Measurements from ENCODE around the gene ASNSD1.
A peak's percentile ranks its signal among the peaks of the same experiment; 100 is the strongest.

The ASNSD1 gene

DNA sequence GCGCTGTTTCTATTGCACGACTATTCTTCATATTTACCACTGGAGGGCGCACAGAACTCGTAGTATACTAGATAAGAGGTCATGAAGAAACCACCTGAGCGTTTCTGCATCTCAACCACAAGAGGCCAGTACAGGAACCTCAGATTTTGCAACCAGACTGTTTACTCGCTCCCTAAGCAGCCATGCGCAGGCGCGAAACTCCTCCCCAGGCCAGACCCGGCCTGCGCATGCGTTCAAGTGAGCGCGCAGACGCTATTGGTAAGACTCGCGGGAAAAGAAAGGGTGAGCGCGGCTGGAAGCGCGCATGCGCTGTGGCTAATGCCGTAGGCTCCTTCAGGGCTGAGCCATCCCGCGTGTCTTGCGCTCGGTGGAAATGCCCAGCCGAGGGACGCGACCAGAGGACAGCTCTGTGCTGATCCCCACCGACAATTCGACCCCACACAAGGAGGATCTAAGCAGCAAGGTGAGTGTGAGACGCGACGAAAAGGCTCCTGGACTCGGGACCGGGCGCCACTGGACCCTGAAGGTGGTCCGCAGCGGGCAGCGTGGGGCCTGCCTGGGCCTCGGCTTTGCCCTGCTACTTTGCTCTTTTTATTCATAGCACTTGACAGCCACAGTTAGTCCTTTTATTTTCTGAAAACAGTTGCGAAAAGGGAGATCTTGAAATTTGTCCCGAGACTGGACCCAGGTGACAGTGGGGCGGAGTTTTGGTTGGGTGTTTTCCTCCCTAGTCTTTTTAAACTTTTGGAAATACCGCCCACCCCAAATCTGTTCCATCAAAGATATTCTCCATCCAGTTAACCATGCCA lies at the start of gene ASNSD1:
Gene ASNSD1, plus strand, starts transcription at position 312 of the 809 bp plus-strand sequence. CDS start 4,674 bp downstream, outside the sequence.
- DNase-seq: peak; percentile 86 to 97 (median 94)
- intact Hi-C loops (cut with DNase I): loop anchor here (2.0 to 5.0 kb wide), 3 partner anchors 37 to 121 kb away; partner anchors contain the start of genes ORMDL1, OSGEPL1 and PMS1

DNA sequence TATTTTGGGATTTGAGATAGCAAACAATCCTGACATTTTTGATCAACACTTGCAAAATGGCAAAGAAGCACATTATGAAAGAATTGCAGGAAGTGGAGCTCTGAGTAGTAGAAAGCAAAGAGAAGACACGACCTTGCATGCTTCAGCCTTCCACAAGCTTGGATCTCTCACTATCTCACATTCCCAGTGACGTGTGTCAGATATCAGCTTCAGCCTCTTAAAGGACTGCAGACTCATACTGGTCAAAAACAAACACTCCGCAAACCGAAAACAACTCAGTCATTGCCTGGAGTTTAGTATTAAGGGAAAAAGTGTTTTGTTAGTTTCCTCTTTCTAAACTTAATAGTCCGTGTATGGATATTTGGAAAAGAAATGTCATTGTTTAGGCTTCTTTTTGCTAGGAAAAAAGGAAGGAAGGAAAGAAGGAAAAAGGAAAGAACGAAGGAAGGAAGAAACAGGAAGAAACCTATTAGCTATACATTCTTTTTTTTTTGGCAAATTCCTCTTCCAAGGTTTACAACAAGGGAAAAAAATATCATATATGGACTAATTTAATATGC lies 48.1 kb upstream of the ASNSD1 start:
- intact Hi-C loops (cut with DNase I): no loop called here
- DNase-seq: no peak

DNA sequence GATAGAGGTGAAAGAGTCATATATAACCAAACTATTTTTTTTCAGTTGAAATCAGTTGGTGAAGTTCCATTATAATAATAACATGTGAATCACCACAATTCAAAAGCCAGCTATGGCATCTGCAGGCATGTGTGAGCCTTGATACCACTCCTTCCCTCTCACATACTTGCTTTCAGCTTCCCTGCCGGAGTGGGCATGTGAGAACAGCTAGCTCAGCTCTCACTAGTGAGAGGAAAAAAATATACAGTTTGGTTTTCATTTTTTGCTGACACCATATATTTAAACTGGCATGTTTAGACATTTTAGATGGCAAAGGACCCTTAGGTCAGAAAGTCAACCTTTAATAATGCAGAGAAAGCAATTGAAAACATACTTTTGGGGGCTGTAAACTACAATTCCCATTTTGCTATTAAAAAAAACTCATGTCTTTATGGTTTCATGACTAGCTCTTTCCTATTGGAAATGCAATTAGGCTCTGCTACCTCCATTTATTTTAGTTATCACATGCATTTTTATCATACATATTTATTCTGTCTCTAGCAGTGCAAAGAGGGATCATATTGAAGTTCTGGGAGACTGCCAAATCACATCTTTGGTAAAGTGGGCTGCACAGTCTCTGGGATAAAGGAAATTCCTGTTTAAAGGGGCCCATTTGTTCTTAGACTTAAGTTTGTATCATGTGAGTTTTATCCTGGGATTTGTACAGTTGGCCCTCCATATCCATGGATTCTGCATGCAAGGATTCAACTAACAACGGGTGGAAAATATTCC lies 47.4 kb upstream of the ASNSD1 start:
- intact Hi-C loops (cut with DNase I): no loop called here
- DNase-seq: no peak

DNA sequence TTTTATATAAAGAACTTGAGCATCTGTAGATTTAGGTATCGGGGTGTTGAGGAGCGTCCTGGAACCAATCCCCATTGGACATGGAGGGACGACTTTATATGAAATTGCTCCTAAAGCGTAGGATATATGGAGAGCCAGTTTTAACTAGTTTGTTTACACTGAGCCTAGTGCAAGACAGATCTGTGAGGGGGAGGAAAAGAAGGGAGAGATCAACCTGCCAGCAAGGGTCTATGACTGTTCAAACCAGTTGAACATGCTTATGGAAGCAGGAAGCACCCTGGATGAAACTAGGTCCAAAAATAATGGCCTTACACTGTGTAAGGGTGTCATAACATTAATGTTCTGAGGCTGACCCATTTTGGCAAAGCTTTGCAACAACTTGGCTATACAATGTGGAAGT lies 46.7 kb upstream of the ASNSD1 start:
- intact Hi-C loops (cut with DNase I): no loop called here
- DNase-seq: no peak

DNA sequence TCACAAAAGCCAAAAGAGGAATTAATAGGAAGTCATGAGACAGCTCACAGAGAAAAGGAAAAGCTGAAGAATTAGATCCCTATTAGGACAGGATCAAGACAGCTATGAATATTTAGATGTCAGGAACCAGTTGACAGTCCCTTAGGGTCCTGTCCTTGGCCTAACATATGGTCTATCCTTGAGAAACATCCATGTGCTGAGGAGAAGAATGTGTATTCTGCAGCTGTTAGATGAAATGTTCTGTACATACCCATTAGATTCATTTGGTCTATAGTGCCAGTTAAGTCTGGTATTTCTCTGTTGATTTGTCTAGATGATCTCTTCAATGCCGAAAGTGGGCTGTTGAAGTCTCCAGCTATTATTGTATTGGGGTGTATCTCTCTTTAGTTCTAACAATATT lies 43.1 kb upstream of the ASNSD1 start:
- DNase-seq: no peak
- intact Hi-C loops (cut with DNase I): no loop called here

DNA sequence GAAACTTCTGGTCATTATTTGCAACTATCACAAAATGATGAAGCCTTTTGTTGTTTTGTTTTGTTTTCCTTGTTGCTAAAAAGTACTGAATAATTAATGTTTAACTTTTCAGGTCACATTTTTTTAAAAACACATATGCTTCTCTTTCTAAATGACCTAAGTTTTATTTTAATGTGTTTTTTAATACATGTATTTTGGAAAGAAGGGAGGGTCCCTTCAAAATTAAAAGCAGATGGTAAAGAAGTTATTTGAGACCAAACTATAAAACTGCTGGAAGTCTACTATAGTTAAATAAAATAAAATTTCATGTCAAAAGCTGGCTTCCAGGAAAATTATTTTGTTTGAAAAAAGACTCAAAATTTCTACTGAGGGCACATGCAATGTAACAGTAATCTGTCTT lies 39.5 kb upstream of the ASNSD1 start:
- intact Hi-C loops (cut with DNase I): no loop called here
- DNase-seq: no peak

- intact Hi-C loops (cut with DNase I): no loop called here
- no peak for DNase-seq
Measured at GRCh38 chr2:189623049-189623448, 38.2 kb upstream of the ASNSD1 start.

GRCh38 chr2:189624648-189625355 lies 36.5 kb upstream of the ASNSD1 start:
- no peak for DNase-seq
- intact Hi-C loops (cut with DNase I): no loop called here

DNA sequence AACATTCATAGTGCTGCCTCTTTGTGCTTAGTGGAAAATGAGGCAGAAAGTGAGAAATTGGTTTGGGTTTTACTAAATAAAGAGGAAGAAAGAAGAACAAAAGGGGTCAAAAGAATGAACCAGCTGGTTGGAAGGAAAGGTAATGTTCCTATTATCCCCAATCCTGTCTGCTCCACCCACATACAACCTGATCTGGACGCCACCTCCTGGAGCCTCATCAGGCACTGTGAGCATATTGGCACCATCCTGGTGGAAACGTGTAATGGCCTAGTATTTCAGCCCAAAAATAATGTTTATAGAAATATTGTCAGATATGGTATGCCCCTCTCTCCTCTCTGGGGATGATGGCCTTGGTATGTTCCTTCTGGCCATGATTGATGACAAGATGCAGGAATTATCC lies 35.6 kb upstream of the ASNSD1 start:
- no peak for DNase-seq
- intact Hi-C loops (cut with DNase I): no loop called here

DNA sequence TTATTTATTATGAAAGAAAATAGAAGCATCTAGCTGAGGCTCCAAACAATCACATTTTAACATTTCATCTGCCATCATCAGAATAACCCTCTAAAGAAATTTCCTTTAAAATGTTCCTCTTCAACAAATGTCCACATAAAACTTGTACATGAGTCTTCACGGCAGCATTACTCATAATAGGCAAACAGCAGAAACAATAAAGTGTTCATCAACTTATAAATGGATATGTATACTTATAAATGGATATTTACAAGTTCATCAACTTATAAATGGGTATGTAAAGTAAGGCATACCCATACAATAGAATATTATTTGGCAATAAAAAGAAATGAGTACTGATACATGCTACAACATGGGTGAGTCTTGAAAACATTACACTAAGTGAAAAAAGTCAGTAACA lies 33.5 kb upstream of the ASNSD1 start:
- no peak for DNase-seq
- intact Hi-C loops (cut with DNase I): no loop called here

DNA sequence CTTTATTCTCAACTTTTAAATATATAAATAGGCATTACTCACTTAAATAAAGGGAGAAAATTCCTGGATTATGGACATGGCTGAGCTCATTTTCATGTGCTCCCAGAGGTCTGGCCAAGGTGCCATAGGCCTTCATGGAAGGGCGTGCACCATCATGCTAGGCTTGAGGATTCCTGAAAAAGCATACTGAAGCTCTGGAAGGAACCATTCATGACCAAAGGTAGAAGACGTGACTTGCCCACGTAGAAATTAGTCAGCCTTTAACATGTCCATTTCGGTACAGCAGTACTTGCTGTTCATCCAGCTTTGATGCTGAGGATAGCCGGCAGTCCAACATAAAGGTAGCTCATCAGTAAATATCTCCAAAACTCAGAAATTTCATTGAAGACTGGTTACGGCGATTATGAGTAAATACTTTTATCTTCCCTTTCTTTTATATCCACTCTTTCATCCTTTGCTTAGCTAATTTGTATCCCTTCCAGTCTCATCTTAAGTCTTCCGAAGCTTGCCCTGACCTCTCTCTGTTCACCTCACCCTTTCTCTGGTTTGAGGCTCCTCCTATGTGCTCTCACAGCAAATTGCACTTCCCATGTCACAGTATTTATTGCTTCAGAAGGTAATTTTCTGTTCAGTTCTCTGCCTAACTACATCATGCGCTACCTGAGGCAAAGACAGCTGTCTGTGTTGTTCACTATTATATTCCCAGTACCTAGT lies 32.3 kb upstream of the ASNSD1 start:
- no peak for DNase-seq
- intact Hi-C loops (cut with DNase I): no loop called here

DNA sequence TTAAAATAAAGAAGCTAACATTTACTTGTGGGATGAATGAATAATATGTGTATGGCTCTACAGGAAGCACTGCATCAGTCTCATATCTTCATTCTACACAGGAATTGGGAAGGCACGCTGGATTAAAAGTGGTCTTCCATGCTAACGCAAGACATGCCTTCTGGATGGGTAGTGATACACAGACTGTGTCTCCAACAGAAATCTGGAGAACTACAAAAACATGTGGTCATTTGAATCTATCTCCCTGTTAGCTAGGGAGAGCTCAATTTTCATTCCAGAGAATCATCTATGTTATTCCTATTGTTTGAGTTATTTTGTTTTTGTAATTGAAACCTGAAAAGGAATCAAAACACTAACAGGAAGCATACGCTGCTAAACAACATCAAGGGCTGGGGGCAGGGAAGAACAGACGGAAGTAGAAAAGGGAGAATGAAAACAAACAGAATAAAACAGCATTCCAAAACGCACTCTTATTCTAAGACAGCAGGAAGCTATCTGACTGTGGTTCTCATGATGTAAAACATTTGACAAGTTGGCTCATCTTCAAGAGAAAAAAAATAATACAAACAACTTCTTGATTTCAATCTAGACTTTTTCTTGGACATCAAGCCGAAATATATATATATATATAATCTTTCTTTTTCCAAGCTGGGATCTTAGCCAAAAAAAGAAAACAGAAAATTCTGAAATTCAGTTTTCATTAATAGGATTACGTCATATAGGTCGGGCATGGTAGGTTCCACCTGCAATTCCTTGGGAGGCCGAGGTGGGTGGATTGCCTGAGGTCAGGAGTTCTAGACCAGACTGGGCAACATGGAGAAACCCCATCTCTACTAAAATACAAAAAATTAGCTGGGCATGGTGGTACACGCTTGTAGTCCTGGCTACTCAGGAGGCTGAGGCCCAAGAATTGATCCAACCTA lies 31.5 kb upstream of the ASNSD1 start:
- intact Hi-C loops (cut with DNase I): no loop called here
- DNase-seq: no peak

GRCh38 chr2:189631849-189632248 lies 29.4 kb upstream of the ASNSD1 start:
- intact Hi-C loops (cut with DNase I): no loop called here
- no peak for DNase-seq

- intact Hi-C loops (cut with DNase I): no loop called here
Measured at GRCh38 chr2:189633392-189633811, 27.9 kb upstream of the ASNSD1 start.

DNA sequence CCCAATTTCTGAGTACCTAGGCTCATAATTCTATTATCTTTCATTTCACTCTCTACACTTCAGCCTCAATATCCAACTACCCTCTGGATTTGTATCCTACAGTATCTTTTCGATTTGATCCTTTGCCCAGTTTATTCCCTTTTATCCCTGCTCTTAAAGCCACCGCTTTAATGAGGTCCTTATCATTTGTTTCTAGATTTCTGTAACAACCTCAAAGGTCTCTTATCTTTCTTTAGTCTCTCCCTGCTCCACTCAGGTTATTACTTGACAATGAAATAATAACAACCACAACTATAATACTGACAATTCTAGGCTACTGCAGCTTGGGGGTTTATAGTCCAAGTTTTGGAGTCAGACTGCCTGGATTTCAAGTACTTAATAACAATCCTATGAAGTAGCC lies 25.9 kb upstream of the ASNSD1 start:
- intact Hi-C loops (cut with DNase I): no loop called here
- no peak for DNase-seq

More at GRCh38 chr2:189633392-189633811, 27.9 kb upstream of the ASNSD1 start:
- DNase-seq: no peak

DNA sequence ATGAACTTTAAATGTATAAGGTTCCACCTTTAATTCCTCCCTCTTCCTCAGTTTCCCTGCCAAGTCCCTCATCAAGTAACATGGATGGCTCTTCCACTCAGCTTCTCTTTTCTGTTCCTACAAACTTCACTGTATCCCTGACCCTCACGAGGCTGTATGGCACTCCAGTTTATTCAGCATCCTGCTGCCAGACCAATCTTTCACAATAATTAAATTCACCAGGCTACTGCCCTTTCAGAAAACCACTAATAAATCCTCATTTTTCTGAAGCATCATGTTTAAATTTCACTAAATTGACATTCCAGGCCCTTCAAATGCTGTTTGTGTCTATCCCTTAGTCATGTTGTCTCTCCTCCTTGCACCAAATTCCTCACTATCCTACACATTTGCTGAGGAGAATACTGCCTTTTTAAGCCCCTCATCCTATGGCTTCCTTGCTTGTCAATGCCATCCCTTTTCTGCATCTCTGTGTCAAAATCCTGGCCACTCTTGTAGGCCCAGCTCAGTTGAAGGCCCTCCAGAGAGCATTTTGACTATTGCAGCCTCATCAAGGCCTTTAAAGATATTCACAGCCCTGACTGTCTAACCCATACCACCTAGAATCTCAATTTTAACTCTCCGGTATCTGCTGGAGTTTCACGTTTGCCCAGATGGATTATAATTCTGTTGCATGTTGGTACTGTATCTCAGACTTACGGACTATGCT lies 22.8 kb upstream of the ASNSD1 start:
- intact Hi-C loops (cut with DNase I): no loop called here
- DNase-seq: no peak

DNA sequence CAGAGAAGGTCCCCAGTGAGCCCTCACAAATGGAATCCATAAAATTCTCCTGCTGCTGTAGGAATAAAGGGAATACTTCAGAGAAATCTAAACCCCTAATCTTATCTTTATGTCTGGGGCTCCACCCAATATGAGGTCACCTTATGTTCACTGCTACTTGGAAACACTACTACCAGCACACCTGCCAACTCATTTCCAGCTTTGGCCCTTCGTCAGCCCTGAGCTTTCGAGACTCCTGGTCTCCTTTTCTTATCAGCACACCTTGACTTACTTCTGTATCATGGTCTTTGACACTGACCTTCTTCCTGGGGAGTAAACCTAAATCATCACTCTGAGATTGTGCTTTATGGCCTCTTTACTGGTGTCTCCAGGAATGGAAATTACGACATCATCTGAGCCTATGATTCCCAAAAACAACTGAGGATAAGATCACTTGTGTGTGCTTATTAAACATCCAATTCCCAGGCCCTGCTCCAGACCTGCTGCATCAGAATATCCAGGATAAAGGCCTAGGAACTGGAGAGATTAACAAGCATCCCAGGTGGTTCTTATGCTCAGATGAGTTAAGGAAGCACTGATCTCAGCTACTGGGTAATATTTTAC lies 22.2 kb upstream of the ASNSD1 start:
- intact Hi-C loops (cut with DNase I): no loop called here
- DNase-seq: no peak

Data from head of caudate nucleus (tissue), 42 donors.